Panc1 (cell line): Measurements from ENCODE around the gene ZNF775.

ENCODE experiments used
- POLR2AphosphoS5 ChIP-seq: IDR thresholded peaks from 2 replicates; pipeline ENCODE4 v1.6.1; 2012; ENCODE audit warnings: mild to moderate bottlenecking, low read depth, low read length, moderate library complexity
- REST ChIP-seq, 2 experiments: IDR thresholded peaks; 2 replicates each; pipeline ENCODE4 v1.6.1; 2011 to 2012; ENCODE audit warnings: low read depth in 2 of 2, control low read depth in 1 of 2, low read length in 1 of 2, mild to moderate bottlenecking in 1 of 2, moderate library complexity in 1 of 2; ENCODE audit not compliant: insufficient read depth in 1 of 2
- SIN3A ChIP-seq: IDR thresholded peaks from 2 replicates; pipeline ENCODE4 v1.6.1; 2012; ENCODE audit warnings: low read depth, mild to moderate bottlenecking, low read length, moderate library complexity, borderline replicate concordance; ENCODE audit not compliant: insufficient read depth
- TF ChIP-seq, protein P1 (sequence below): fragments of 450-650 bp; IDR thresholded peaks from 2 replicates; pipeline ENCODE4 v1.5.1; 2017; ENCODE audit warnings: mild to moderate bottlenecking

GRCh38 chr7:150377635-150378034 is 1.5 kb upstream of the ZNF775 start:
- TF ChIP-seq, protein P1, sequence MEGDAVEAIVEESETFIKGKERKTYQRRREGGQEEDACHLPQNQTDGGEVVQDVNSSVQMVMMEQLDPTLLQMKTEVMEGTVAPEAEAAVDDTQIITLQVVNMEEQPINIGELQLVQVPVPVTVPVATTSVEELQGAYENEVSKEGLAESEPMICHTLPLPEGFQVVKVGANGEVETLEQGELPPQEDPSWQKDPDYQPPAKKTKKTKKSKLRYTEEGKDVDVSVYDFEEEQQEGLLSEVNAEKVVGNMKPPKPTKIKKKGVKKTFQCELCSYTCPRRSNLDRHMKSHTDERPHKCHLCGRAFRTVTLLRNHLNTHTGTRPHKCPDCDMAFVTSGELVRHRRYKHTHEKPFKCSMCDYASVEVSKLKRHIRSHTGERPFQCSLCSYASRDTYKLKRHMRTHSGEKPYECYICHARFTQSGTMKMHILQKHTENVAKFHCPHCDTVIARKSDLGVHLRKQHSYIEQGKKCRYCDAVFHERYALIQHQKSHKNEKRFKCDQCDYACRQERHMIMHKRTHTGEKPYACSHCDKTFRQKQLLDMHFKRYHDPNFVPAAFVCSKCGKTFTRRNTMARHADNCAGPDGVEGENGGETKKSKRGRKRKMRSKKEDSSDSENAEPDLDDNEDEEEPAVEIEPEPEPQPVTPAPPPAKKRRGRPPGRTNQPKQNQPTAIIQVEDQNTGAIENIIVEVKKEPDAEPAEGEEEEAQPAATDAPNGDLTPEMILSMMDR: no peak
- TF ChIP-seq SIN3A: no peak
- TF ChIP-seq POLR2AphosphoS5: no peak
- no peak for TF ChIP-seq REST (IDR thresholded peaks at IDR 0.05; ENCODE audit: insufficient read depth in 1 of 2, low read depth in 2 of 2, low read length in 1 of 2)
